Kidney (tissue), 14 donors: Measurements from ENCODE around the gene CAPN15. TPM values are rescaled to one million over a fixed set of nuclear protein-coding genes. Genes with fewer than 3 reads are reported as not detected.

Experiments used
- DNase-seq, 5 donors: peaks; one replicate each; pipeline ENCODE4 v3.0.0-alpha.2; 2013 to 2020
- FAIRE-seq: peaks from 2 replicates; lab custom pipeline; 2012; peaks lifted over from hg19 to GRCh38; lab: Jason Lieb, UNC
- H3K27ac ChIP-seq, 2 donors: one replicate each; pipeline ENCODE4 v1.7.0; 2013; ENCODE audit warnings: low read depth in 2 of 2, low read length in 2 of 2, inconsistent platforms in 1 of 2
- H3K27me3 ChIP-seq: one replicate; pipeline ENCODE4 v1.7.1; 2013; ENCODE audit warnings: low read length, inconsistent platforms; ENCODE audit not compliant: control insufficient read depth, insufficient read depth
- H3K36me3 ChIP-seq, 3 donors: one replicate each; pipeline versions ENCODE4 v1.7.0 to v1.7.1; 2013; ENCODE audit warnings: low read length in 3 of 3, control low read depth in 1 of 3, inconsistent platforms in 1 of 3; ENCODE audit not compliant: insufficient read depth in 3 of 3, control insufficient read depth in 2 of 3
- H3K4me1 ChIP-seq, 3 donors: one replicate each; pipeline versions ENCODE4 v1.7.0 to v1.7.1; 2013; ENCODE audit warnings: low read length in 3 of 3, inconsistent platforms in 1 of 3, low read depth in 1 of 3; ENCODE audit not compliant: control insufficient read depth in 2 of 3, insufficient read depth in 2 of 3
- H3K4me3 ChIP-seq, 3 donors: one replicate each; pipeline versions ENCODE4 v1.7.0 to v1.8.1; 2013; ENCODE audit warnings: low read length in 3 of 3, control low read depth in 1 of 3, inconsistent platforms in 1 of 3
- H3K9ac ChIP-seq, 3 donors: one replicate each; pipeline versions ENCODE4 v1.7.0 to v1.7.1; 2013; ENCODE audit warnings: low read length in 3 of 3, control low read depth in 1 of 3, inconsistent platforms in 1 of 3
- H3K9me3 ChIP-seq, 3 donors: one replicate each; pipeline versions ENCODE4 v1.7.0 to v1.7.1; 2013; ENCODE audit warnings: low read length in 3 of 3, control low read depth in 1 of 3, inconsistent platforms in 1 of 3; ENCODE audit not compliant: control insufficient read depth in 2 of 3, insufficient read depth in 1 of 3
- intact Hi-C: fragments of 100-400 bp; cut with DNase I; formaldehyde crosslinking; loops from one replicate; pipeline ENCODE4 v1.11.1; 2022
- polyA plus RNA-seq: library from polyadenylated mRNA; stranded (reverse); fragments of 350-450 nt; fragmentation: Illumina TruSeq; extraction: RNeasy Lipid Tissue Mini Kit (QIAGEN cat#74804); gene quantifications from one replicate; pipeline ENCODE4 v1.2.3, GENCODE V29; 2014; ENCODE audit warnings: low read depth, low replicate concordance; ENCODE audit not compliant: insufficient read depth
- total RNA-seq: library from RNA; stranded (reverse); fragmentation: NEBNext Ultra II Directional; extraction: Animal tissue kit (Norgen Biotek cat#: 25700); gene quantifications from one replicate; pipeline ENCODE4 v1.2.1, GENCODE V29; 2021
- TF ChIP-seq, protein P1 (sequence below): IDR thresholded peaks from 3 replicates; pipeline ENCODE4 v1.5.1; 2012; ENCODE audit warnings: mild to moderate bottlenecking, moderate library complexity, borderline replicate concordance; ENCODE audit not compliant: insufficient read depth; ENCODE audit errors: extremely low read depth
- donor health status: control.
- donor health status: control.
- donor health status: control.
- donor health status: control.
- donor health status: control.
- donor health status: DM: yes; HTN: yes; CAD: no.
- donor health status: Normal renal cell carcinoma (clear cell type).

Gene CAPN15
- total and polyA plus RNA-seq, 2 donors from 2014 or later = 17.9 to 52.9 TPM

DNA sequence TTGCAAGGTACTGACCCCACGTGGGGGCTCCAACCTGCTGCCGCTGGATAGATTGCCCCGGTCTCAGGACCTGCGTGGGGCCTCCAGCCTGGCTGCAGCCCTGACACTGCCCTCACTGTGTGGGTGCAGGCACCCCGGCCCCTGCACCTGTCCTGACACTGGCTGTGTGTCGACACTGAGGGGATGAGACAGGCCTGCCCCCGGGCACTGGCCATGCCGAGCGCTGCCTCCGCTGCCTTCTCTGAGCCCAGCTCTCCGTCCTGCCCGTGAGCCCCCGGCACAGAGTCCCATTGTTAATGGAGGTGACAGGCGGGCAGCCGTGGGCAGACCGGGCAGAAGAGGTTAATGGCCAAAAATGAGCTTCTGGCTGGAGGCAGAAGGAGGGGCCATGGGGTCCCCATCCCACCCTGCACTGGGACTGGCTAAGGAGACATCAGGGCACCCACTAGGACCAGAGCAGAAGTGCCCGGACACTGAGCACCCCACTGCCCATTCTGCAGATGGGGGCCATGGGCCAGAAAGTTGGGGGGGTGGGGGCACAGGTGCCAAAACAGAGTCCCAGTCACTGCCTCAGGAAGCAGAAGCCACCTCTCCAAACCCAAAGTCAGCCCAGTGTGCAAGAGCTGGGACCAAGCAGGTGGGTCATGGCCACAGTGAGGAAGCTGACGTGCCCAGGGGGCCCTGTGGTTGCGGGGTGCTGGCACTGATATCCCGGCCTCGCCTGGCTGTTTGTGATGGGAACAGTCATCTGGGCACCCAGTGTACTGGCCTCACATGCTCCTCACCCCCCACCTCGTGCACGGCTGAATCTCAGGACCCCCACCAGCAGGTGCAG lies 30.2 kb downstream of the CAPN15 start:
- Histone ChIP-seq H3K27me3 (peaks cover 8% of the 10 kb centered on the region), H3K27ac (peak overlapping the region in 1 of 2 donors; percentile 41), H3K36me3 (no peaks in the 10 kb centered on the region), H3K9me3 (no peaks in the 10 kb centered on the region), H3K4me1 (peaks cover 0 to 21% (median 3%) of the 10 kb centered on the region in 3 donors), H3K4me3 (no peak overlapping the region), H3K9ac (no peak overlapping the region)
- FAIRE-seq (no peak), DNase-seq (no peak)
- intact Hi-C loops = no loop called here
- TF ChIP-seq, protein P1, sequence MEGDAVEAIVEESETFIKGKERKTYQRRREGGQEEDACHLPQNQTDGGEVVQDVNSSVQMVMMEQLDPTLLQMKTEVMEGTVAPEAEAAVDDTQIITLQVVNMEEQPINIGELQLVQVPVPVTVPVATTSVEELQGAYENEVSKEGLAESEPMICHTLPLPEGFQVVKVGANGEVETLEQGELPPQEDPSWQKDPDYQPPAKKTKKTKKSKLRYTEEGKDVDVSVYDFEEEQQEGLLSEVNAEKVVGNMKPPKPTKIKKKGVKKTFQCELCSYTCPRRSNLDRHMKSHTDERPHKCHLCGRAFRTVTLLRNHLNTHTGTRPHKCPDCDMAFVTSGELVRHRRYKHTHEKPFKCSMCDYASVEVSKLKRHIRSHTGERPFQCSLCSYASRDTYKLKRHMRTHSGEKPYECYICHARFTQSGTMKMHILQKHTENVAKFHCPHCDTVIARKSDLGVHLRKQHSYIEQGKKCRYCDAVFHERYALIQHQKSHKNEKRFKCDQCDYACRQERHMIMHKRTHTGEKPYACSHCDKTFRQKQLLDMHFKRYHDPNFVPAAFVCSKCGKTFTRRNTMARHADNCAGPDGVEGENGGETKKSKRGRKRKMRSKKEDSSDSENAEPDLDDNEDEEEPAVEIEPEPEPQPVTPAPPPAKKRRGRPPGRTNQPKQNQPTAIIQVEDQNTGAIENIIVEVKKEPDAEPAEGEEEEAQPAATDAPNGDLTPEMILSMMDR = no peak

DNA sequence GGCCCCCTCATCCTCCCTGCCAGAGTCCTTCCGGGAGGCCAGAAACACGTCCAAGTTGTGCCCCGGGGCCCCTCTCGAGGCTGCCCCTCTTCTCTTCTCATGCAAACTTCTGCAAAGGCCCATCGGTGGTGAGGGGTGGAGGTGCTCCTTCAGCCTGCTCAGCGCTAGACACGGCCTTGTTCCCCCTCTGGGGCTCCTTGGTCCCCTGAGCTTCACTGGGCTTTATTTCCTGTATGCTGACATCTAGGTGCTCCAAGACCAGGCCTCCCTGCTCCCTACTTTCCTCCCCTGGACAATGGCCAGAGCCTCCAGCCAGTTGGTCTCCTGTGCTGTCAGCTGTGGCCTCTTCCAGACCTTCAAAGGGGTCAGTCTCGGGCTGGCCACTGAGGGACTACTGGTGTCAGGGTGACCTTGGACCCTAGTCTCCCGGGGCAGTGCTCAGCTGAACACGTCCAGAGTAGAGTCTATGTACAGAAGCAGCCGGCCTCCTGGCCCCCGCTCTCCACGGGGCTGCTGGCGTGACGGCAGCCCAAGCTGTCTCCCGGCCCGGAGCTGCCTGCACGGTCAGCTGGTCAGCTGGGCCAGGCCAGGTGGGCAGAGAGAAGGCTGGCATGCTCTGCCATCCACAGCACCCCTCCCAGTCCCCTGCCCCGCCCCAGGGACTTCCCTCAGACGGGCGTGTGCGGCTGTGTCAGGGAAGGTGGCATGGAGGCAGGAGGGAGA lies 30.9 kb downstream of the CAPN15 start:
- H3K4me3 ChIP-seq = no peak overlapping the region
- H3K4me1 ChIP-seq = peaks cover 0 to 21% (median 3%) of the 10 kb centered on the region in 3 donors
- intact Hi-C loops = no loop called here
- H3K27ac ChIP-seq = peak overlapping the region; percentile 32 to 53
- DNase-seq = no peak
- peaks cover 8% of the 10 kb centered on the region for H3K27me3 ChIP-seq
- H3K9me3 ChIP-seq = no peaks in the 10 kb centered on the region
- TF ChIP-seq, protein P1 = no peak
- H3K9ac ChIP-seq = no peak overlapping the region
- no peak for FAIRE-seq
- H3K36me3 ChIP-seq = no peaks in the 10 kb centered on the region

DNA sequence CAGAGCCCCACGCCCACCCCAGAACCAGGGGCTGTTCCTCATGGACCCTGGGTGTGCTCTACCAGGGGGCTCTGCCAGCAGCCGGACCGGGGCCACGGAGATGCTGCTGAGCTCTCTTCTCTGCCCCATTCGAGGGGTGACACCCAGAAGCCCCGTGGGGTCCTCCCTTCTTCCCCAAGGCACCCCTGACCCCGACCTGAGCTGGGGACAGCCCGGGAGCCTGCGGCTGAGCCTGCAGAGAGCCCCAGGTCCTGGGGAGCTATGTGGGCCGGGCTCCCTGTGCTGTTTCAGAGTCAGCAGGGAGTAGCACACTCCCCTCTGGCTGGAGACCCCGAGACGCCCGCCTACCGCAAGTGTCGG lies 31.5 kb downstream of the CAPN15 start:
- FAIRE-seq (no peak), DNase-seq (no peak)
- Histone ChIP-seq H3K4me3 (no peak overlapping the region), H3K9ac (no peak overlapping the region), H3K27me3 (peaks cover 8% of the 10 kb centered on the region), H3K27ac (peak overlapping the region; percentile 32 to 53), H3K4me1 (peaks cover 0 to 21% (median 3%) of the 10 kb centered on the region in 3 donors), H3K9me3 (no peaks in the 10 kb centered on the region), H3K36me3 (no peaks in the 10 kb centered on the region)
- intact Hi-C loops = no loop called here
- TF ChIP-seq, protein P1 = no peak
